GM18519 (cell line): Measurements from ENCODE around the gene RPL19.

Experiments used
- ATAC-seq: cut with Tn5 transposase; IDR thresholded peaks from one replicate; pipeline ENCODE4 v1.9.1; 2021; ENCODE audit warnings: mild to moderate bottlenecking, moderate library complexity; ENCODE audit not compliant: unreplicated experiment, low FRiP score

The RPL19 gene

DNA sequence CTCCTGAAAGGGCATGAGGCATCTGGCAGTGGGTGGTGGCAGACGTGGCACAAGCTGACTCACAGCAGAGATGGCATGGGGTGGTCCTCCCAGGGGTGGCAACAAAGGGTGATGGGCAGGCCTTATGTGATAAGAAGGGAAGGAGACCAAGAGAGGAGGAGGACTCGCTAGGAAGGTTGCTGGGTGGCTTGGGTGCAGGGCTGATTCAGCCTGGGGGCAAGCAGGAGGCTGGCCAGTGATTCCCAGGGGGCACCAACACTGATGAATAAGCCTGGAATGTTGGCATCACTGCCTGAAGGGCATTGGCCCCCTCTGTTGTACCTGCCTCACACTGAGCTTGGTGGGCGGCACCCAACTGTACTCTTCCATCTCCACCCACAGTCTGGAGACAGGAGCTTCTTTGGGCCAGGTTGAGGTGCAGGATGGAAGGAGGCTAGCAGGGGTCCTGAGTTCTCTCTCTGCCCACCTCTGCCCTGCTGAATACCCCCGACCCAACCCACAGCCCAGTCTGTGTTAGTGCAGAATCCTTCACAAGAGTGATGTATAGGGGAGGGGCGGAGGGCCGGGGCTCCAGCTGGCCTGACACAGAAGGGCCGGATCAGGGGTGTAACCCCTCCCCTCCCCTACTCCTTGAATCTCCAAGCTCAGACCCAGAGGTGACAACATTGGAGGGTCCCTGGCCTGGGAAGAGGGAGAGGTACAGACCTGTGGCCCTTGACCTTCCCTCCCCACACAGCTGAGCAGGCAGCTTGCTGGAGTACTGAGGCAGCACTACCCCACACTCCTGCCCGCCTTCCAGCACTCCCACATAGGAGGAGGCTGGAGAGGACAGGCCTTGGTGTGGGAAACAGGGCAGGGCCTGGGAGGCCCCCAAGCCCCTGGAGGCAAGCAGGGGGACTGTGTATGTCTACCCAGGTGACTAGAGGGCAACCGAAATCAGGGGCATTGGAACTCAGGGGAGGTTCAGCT lies 23.1 kb downstream of the RPL19 start:
- ATAC-seq = no peak

DNA sequence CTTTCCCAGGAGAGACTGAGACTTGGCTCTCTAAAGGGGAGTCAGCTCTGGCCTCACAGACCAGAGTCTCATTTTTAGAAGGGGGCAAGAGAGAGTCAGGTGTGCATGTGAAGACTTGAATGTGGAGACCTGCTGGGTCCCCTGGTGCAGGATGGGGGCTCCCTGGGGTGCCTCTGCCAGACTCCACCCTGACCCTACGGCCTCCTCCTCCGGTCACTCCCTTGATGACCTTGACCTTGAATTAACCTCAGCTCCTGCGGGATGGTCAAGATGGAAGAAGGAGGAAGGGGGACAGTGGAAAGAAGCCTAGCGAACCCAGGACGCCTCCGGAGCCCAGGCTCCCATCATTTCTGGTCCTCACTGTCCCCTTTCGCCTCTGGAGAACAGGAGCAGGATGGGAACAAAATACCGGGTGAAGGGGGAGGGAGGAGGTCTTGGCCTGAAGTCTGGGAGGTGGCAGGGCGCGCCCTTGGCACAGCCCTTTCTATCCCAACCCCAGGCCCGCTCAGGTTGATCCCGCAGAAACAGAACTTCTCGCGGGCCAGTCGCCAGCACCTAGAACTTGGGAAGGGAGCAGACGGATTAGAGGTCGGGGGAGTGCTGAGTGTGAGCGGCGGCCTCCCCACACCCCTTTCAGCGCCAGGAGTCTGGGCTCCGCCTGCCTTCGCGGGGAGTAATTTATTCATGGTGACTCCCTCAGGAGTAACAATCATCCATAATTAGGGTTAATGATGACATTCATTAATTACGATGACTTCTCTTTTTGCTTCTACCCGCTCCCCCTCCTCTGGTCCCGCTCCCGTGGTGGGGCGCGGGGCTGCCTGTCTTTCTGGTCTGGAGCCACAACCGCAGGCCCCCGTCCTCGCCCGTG lies 24.1 kb downstream of the RPL19 start:
- no peak for ATAC-seq

DNA sequence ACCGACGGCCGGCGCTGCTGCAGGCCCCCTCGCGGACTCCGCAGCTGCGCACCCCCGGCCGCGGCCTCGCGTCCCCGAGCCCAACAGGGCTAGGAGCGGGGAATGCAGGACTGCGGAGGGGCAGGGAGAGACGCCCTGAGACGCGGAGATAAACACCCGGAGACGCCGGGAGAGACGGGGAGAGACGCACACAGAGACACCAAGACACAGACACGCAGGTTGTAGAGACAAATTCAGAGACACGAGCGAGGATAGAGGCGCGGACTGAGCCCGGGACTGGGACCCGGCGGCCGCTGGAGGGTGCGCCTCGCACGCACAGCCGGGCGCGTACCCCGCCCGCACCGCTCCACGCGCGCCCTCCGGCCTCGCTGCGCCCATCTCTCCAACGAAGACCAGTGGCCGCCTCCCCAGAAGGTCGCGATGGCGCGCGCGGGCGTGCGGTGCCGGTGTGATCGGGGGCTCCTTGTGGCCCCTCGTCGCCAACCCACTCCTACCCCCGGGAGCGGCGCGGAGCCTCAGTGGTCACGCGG lies 24.8 kb downstream of the RPL19 start:
- ATAC-seq = no peak

DNA sequence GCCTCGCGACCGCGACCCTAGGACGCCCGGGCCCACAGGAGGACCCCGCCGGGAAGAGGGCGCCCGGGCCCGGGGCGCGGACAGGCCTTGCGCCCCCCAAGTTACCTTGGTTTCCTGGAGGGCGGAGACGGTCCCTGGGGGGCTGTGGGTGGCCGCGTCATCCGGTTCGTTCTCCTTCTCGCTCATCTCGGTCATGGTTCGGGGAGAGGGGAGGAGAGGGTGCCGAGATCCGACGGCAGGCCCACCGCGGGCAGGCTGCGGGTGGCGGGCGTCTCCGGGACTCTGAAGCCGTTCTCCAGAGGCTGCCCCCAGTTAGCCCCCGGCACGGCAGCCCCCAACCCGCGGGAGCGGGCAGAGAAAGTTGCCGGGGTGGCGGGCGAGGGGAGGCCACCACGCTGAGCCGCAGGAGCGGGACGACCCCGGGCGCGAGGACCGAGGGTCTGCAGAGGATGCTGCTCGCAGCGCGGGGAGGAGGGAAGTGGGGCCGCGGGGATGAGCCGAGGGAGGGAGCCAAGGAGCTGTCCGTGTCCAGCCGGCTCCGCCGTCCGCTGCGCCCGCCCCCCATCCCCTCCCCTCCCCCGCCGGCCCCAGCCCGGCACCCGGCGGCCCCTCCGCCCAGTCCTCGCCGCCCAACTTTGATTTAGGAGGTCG lies 25.4 kb downstream of the RPL19 start, which contains the start of gene STAC2:
Gene STAC2 (minus strand): TSS at position 638 of the 651 bp plus-strand sequence. CDS start 443 bp downstream, at position 195.
- no peak for ATAC-seq

DNA sequence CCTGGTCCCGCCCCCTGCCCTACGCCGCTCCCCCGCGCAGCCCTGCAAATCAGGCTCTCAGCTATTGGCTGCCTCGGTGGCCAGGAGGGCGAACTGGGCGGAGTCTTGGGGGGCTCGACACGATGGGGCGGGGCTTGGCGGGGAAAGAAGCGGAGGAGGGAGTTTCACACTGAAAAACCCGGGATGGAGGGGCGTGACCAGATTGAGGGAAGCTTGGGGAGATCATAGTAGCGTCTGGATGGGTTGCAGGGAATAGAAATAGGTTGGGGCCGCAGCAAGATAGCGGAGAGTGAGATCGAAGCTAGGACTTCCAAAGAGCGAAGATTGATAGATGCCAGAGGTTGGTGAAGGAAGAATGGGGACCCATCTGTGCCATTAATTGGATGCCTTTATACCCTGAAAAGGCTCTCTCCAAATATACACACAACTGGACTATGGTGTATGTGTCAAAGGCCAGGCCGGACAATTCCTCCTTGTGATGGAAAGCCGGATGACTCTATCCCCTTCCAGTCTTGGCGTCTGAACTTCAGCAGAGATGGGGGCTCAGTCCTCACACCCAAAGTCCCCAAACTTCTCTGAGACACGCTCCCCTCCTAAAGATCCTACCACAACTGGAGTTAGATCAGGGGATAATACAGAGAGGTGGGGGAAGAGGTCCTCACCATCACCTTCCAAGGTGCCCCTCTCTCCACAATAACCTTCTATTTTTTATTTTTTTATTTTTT lies 26.0 kb downstream of the RPL19 start:
- no peak for ATAC-seq

DNA sequence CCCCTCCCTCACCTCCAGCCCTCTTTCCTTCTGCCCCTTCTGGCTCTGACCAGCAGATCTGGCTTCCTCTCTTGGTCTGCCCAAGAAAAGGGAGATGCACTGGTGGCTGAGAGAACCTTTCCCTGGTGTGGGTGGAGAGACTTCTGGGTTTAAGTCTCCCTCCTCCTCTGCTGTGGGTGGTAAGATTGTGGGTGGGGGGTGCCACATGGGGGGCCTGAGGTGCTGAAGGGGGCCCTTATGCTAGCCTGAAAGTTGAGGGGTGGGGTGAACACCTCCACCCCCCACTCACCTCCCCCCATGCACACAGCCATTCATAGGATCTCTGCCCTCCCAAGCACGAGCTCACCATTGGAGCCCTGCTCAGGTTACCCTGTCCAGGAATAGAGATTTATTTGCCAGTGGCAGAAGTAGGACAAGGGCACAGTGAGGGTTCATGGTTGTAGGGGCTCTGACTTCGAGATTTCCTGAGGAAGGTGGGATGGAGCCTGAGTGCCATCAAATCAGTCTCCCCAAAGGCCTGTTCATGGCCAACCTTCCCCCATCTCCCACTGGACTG lies 27.4 kb downstream of the RPL19 start:
- no peak for ATAC-seq

DNA sequence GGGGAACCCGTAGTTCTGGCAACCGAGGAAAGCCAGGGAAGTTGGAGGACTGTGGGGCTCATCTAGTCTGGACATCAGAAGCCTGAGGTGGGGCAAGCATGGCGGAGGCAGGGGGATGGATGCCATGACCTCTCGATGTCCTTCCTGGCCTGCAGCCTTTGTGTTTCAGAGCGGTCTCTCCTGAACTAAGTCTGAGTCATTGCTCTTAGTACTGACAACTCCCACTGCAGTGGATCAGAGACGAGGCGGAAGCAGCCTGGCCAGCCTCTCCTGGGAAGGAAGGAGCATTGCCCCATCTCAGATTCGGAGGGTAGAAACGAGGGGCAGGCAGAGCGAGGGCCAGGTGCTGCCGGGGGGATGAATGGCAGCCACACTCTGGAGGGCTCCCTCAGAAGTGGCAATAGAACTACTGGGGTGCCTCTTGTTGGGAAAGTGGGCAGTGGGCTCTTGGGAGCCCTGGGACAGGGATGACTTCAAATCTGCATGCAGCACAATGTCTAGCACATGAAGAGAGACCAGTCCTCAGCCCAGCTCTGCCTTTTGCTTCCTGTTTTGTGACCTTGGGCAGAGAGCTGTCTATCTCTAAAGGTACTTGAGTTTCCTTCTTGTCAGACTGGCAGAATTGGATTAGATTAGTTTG lies 29.3 kb downstream of the RPL19 start:
- ATAC-seq = no peak

DNA sequence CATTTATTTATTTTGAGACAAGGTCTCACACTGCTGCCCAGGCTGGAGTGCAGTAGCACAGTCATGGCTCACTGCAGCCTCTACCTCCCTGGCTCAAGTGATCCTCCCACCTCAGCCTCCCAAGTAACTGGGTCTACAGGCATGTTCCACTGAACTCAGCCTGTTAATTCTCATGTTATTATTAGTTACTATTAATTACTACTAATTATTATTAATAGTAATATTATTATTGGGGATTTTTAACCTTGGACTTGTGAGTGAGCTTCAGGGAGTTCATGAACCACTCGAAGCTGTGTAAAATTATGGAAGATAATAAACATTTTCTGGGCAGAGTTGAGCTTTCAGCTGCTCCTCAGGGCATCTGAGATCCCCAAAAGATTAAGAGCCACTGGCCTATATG lies 30.3 kb downstream of the RPL19 start:
- no peak for ATAC-seq

DNA sequence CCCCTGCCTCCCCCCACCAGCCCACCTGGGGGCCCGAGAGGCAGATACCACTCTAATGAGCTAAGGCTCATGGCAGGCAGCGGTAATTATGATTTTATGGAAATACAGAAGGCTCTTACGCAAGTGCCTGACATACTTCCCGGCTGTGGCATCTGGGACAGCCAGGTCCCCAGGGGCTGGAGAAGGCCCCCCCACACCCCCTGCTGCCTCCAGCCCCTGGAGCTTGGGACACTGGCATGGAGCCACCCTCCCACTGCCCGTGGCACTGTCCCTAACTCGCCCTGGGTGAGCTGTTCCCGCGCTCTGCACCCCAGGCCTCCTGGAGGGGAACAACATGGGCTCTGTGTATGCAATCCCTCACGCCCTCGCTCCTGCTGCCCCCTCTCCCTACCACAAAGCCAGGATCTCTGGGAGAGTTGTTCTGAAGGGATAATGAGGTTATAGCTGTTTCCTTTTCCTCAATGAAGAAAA lies 31.0 kb downstream of the RPL19 start:
- no peak for ATAC-seq

DNA sequence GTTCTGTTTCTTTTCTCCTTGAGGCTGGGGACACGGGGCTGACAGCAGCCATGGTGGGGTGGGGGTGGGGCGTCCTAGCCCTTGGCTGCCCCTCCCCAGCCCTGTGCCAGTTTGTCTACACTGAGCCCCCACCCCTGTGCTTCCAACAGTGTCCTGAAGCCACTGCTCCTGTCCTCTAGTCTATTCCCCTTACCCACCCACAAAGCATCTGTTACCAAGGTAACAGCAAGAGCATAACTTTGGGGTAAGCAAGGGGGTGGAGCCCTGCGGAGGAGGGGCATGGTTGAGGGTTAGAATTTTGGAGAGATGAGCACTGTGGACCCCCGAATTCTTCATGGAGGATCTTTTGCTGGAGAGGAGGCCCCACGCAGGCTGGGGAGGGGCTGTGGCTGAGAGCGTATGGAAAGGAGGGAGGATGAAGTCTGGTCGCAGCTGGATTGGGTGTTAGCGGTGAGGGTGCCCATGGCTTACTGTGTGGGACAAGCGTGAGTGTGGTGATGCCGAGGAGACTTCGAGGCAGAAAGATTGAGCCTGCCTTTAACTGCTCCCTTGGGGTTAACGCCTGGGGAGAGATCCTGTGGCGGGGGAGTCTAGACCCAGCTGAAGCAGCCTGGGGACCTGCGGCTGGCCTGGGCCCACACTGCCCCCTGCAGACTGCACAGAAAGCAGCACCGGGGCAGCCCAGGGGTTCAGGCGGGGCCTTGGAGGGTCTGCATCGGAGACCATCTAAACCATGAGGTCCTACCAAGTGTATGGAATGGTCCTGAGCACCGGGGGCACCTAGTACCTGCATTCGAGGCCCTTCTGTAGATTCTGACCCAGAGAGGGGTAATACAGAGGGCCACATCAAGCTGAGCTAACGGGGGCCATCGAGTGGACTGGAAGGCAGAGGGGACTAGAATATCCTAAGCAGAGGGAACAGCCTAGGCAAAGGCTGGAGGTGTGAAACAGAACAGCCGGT lies 31.8 kb downstream of the RPL19 start:
- ATAC-seq = no peak

DNA sequence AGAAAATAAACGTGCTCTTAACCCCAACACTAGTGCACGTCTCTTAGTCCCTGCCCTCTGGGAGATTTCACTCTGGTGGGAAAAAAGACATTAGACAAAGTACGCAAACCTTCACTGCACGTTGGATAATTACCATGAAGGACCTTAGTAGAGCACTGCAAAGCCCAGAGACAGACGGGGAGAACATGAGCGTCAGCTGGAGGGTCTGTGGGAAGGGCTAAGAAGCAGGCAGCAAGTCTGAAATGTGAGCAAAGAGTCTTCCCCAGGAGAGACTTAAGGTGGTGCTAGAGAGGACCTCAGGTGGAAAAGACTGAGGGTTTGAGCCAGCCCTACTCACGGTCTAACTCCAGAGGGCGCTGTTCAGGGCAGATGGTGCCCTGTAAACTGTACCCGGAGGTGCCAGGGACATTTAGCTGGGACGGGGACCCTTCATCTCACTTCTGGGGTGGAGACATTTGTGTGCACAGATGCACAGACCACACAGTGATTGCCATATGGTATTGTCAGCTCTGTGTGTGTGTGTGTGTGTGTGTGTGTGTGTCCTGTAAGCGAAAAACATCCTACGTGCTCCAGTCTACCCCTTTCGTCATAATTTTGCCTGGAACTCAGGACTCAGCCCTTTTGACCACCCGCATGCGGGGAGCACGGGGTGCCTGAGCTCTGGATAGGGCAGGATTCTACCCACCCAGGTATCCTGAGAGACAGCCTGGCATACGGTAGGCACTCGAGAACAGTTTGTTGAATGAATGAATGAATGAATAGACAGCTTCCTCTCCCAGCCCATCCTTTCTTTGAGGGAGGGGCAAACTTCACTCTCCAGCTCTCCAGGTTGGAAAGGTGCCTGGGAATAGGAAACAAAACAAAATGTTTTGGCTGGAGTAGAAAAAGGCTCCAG lies 35.7 kb downstream of the RPL19 start:
- no peak for ATAC-seq

DNA sequence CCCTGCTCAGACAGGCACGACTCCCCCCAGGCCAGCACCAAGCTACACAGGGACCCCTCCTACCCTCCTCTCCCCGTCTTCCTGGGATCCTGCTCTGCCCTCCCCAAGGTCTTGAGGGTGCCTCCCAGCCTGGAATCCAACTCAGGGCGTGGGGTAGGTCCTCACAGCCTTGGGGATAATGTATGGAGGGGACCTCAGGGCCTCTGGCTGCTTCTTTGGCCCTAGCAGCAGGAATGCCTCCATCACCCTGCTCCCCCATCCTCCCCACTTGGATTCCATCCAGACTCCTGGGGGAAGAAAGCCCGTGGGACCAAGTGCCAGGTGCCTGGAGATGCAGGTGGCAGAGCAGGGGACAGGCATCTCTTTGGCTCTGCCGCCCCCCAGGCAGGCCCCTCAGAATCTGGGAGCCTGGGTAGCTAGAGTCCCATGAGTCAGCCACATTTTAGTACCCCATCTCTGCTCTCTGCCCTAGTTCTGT lies 36.4 kb downstream of the RPL19 start:
- no peak for ATAC-seq

DNA sequence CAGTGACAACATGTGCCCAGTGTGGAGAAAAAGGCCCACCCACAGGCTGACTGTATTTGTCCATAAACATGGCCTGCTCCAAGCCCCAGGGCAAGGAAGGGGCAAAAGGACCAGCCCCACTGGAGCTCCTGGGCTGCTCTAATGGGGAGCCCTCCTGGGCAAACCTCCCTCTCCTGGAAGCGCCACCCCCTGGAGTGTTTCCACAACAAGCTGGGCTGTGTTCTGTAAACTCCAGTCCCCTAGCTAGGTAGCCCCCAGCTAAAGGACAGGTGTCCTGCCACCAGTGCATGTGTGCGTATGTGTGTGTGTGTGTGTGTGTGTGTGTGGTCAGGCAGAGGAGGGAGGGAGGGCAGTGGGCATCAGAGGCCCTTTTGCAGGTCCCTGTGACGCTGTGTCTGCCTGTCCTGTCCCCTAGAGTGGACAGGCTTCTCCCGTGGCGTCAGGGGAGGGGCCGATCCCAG lies 36.9 kb downstream of the RPL19 start:
- no peak for ATAC-seq

DNA sequence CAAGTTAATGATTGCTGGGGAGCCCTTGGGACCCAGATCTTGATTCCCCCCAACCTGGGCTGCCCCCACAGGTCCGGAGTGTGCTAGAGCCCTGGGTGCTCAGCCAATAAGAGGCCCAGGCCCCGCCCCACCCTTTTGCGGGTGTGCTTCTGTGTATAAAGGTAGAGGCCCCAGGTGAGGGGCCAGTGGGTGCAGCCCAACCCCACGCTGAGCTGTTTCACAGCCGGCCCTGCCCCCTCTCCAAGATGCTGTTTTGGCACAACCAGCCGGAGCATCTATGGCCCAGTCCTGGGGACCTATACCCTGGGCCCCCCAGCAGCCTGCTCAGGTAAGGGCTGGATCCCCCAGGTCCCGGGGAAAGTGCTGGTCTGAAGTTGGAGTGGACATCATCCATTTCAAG lies 37.5 kb downstream of the RPL19 start:
- no peak for ATAC-seq

DNA sequence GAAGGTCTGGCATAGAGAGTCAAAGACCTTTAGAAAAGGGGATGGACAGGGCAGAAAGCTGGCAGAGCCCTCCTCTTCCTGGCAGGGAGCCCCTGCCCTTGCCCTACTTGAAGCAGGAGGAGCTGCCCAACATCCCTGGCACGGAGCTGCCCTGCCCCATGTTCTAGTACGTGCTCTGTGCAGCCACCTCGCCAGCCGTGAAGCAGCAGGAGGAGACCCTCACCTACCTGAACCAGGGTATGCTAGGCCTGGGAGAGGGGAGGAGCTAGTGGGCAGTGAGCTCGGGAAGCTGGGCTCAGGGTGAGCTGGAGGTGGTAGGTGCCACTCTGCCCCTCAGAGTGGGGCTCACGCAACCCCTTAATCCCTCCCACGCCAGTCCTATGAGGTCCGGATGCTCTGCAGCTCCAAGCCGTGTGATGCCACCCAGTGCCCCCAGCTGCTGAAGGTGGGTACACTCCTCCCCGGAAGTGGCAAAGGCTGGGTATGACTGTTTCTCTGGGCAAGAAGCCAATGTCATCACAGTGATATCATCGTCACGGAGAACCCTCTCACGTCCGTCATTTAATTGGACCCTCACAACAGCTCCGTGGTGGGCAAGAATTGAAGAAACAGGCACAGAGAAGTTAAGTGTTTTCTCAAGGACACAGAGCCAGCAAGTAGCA lies 38.4 kb downstream of the RPL19 start:
- no peak for ATAC-seq
